ENCODE measurements around the gene MAP1B. TPM values are rescaled to one million over a fixed set of nuclear protein-coding genes. Genes with fewer than 3 reads are reported as not detected.

Gene MAP1B
- total and polyA plus RNA-seq, 2 of the 4 experiments (the other 2 are of a cell fraction) = 41.1 to 183 TPM

GRCh38 chr5:72212171-72212570, 104.9 kb downstream of the MAP1B start (continued):
- TF ChIP-seq POLR2A (IDR thresholded peaks at IDR 0.05; ENCODE audit: low read depth, low read length) = no peak

GRCh38 chr5:72213482-72213881, 106.2 kb downstream of the MAP1B start:
- H3K18ac ChIP-seq (ENCODE audit: low read depth, low read length) = no peak overlapping the region
- no peaks in the 10 kb centered on the region for H3K27me3 ChIP-seq (ENCODE audit: control insufficient read depth, insufficient read depth, low read length)
- H3K4me3 ChIP-seq (ENCODE audit: insufficient read depth, low read depth, low read length) = no peak overlapping the region
- no peak overlapping the region for H2AK5ac ChIP-seq (ENCODE audit: low read depth, low read length)
- WGBS, 2 experiments (ENCODE audit: extremely low coverage in 2 of 2, insufficient read length in 1 of 2) = no CpG with 5 or more reads among the region's 4 CpGs
- dilution Hi-C loops (cut with HindIII; ENCODE audit: low sequenced_read_pairs, unreplicated experiment) = no loop called here
- ATAC-seq (ENCODE audit: low read depth) = no peak
- no peak overlapping the region for H2AK9ac ChIP-seq (replicated peaks; ENCODE audit: low read depth, low read length, poor library complexity)
- H2BK20ac ChIP-seq (ENCODE audit: low read depth, low read length) = no peak overlapping the region
- intact Hi-C loops (cut with micrococcal nuclease) = no loop called here
- no peak overlapping the region for H4K8ac ChIP-seq (ENCODE audit: low read depth in 2 of 2, low read length in 2 of 2)
- POLR2A ChIA-PET (ENCODE audit: unreplicated experiment) = interaction anchor here (1.0 kb wide), 1 partner anchor 47 kb away, joined by 3 read pairs; no protein-coding TSS in a partner anchor
- H3K14ac ChIP-seq (replicated peaks; ENCODE audit: low read depth, low read length) = no peak overlapping the region
- H4K5ac ChIP-seq (ENCODE audit: low read depth, low read length) = no peak overlapping the region
- H3K9me3 ChIP-seq (ENCODE audit: control insufficient read depth, insufficient read depth, low read length) = no peaks in the 10 kb centered on the region
- H3K4me1 ChIP-seq (ENCODE audit: control insufficient read depth, insufficient read depth, low read length) = peaks cover 19% of the 10 kb centered on the region
- H2AFZ ChIP-seq (replicated peaks; ENCODE audit: low read length, poor library complexity) = no peak overlapping the region
- CTCF ChIA-PET = interaction anchor here (0.6 kb wide), 1 partner anchor 393 kb away, joined by 4 read pairs; no protein-coding TSS in a partner anchor
- no peak overlapping the region for H2BK120ac ChIP-seq (ENCODE audit: low read depth, low read length)
- no TSS peak for BruUV-seq (replicated peaks)
- H3K56ac ChIP-seq (ENCODE audit: extremely low read depth, insufficient read depth, low read length) = no peak overlapping the region
- no peaks in the 10 kb centered on the region for H4K20me1 ChIP-seq (ENCODE audit: insufficient read depth, low read length)
- H3K23ac ChIP-seq (ENCODE audit: low read depth, low read length) = no peak overlapping the region
- no peak overlapping the region for H3K4ac ChIP-seq (ENCODE audit: low read depth, low read length)
- TF ChIP-seq POLR2A (IDR thresholded peaks at IDR 0.05; ENCODE audit: low read depth, low read length) = no peak
- no peak for TF ChIP-seq RAD21 (IDR thresholded peaks at IDR 0.05; ENCODE audit: low read length)
- TF ChIP-seq FOS (IDR thresholded peaks at IDR 0.05; ENCODE audit: low read depth, low read length) = no peak
- no peak for TF ChIP-seq CEBPB (IDR thresholded peaks at IDR 0.05; ENCODE audit: low read depth, low read length)
- no peak for TF ChIP-seq ELK1 (IDR thresholded peaks at IDR 0.05; ENCODE audit: borderline replicate concordance, low read depth, low read length)
- TF ChIP-seq CHD1 (IDR thresholded peaks at IDR 0.05; ENCODE audit: low read depth, low read length) = no peak
- no peak for TF ChIP-seq RFX5 (IDR thresholded peaks at IDR 0.05; ENCODE audit: low read depth, low read length)
- TF ChIP-seq MAZ (IDR thresholded peaks at IDR 0.05; ENCODE audit: borderline replicate concordance, low read depth, low read length) = no peak
- TF ChIP-seq MXI1 (IDR thresholded peaks at IDR 0.05; ENCODE audit: borderline replicate concordance, low read depth, low read length) = no peak
- H2BK5ac ChIP-seq (ENCODE audit: low read depth, low read length, poor library complexity, severe bottlenecking) = no peak overlapping the region
- H4K91ac ChIP-seq (ENCODE audit: insufficient read depth, low read depth, low read length) = no peak overlapping the region
- no peak overlapping the region for H3K4me2 ChIP-seq (ENCODE audit: low read depth, low read length)
- H3K79me1 ChIP-seq (ENCODE audit: low read depth in 1 of 2, low read length in 2 of 2) = peaks cover 0 to 21% of the 10 kb centered on the region in 2 experiments; a peak in 2 of 4 replicates
- peaks cover 8% of the 10 kb centered on the region for H3K36me3 ChIP-seq (ENCODE audit: control insufficient read depth, insufficient read depth, low read length)
- H3K27ac ChIP-seq (ENCODE audit: insufficient read depth, low read length) = no peak overlapping the region
- no peak for DNase-seq
- no peak overlapping the region for H2BK15ac ChIP-seq (ENCODE audit: low read depth, low read length)
- peaks cover 10% of the 10 kb centered on the region; the same call in 1 of the 2 replicates for H3K9me1 ChIP-seq (ENCODE audit: insufficient read depth, low read length)
- no peak overlapping the region for H3K9ac ChIP-seq (ENCODE audit: low read depth, low read length)
- in situ Hi-C loops (cut with MboI; ENCODE audit: low sequenced_read_pairs) = no loop called here
